ENCODE measurements around the gene PCNT.

The PCNT gene

GRCh38 chr21:46379691-46380090, 55.7 kb downstream of the PCNT start:
- DNase-seq (ENCODE audit: low read depth in 1 of 2, low spot score in 1 of 2): no peak

GRCh38 chr21:46381541-46381940, 57.6 kb downstream of the PCNT start:
- DNase-seq (ENCODE audit: low read depth in 1 of 2, low spot score in 1 of 2): no peak

GRCh38 chr21:46384556-46384955, 60.6 kb downstream of the PCNT start:
- DNase-seq (ENCODE audit: low read depth in 1 of 2, low spot score in 1 of 2): no peak

- DNase-seq (ENCODE audit: low read depth in 1 of 2, low spot score in 1 of 2): no peak
Observed at GRCh38 chr21:46385846-46386733, 62.1 kb downstream of the PCNT start.

GRCh38 chr21:46386734-46387088, 62.8 kb downstream of the PCNT start:
- DNase-seq (ENCODE audit: low read depth in 1 of 2, low spot score in 1 of 2): no peak

- DNase-seq (ENCODE audit: low read depth in 1 of 2, low spot score in 1 of 2): no peak
Observed at GRCh38 chr21:46388206-46388880, 64.4 kb downstream of the PCNT start.

- no peak for DNase-seq (ENCODE audit: low read depth in 1 of 2, low spot score in 1 of 2)
Observed at GRCh38 chr21:46388896-46389295, 64.9 kb downstream of the PCNT start.

- no peak for DNase-seq (ENCODE audit: low read depth in 1 of 2, low spot score in 1 of 2)
Observed at GRCh38 chr21:46390603-46391545, 66.9 kb downstream of the PCNT start.

GRCh38 chr21:46391773-46392172, 67.8 kb downstream of the PCNT start:
- no peak for DNase-seq (ENCODE audit: low read depth in 1 of 2, low spot score in 1 of 2)

- DNase-seq (ENCODE audit: low read depth in 1 of 2, low spot score in 1 of 2): no peak
Observed at GRCh38 chr21:46392921-46393320, 69.0 kb downstream of the PCNT start.

- DNase-seq (ENCODE audit: low read depth in 1 of 2, low spot score in 1 of 2): no peak
Observed at GRCh38 chr21:46393451-46393940, 69.5 kb downstream of the PCNT start.

- no peak for DNase-seq (ENCODE audit: low read depth in 1 of 2, low spot score in 1 of 2)
Observed at GRCh38 chr21:46393941-46394594, 70.1 kb downstream of the PCNT start.

- no peak for DNase-seq (ENCODE audit: low read depth in 1 of 2, low spot score in 1 of 2)
Observed at GRCh38 chr21:46394595-46395104, 70.7 kb downstream of the PCNT start.

GRCh38 chr21:46397211-46397905, 73.4 kb downstream of the PCNT start:
- DNase-seq (ENCODE audit: low read depth in 1 of 2, low spot score in 1 of 2): no peak

- no peak for DNase-seq (ENCODE audit: low read depth in 1 of 2, low spot score in 1 of 2)
Observed at GRCh38 chr21:46397993-46398392, 74.0 kb downstream of the PCNT start.

GRCh38 chr21:46399129-46399528, 75.2 kb downstream of the PCNT start:
- DNase-seq (ENCODE audit: low read depth in 1 of 2, low spot score in 1 of 2): no peak

GRCh38 chr21:46399686-46400085, 75.7 kb downstream of the PCNT start:
- no peak for DNase-seq (ENCODE audit: low read depth in 1 of 2, low spot score in 1 of 2)

GRCh38 chr21:46401186-46401910, 77.4 kb downstream of the PCNT start:
- no peak for DNase-seq (ENCODE audit: low read depth in 1 of 2, low spot score in 1 of 2)

- DNase-seq (ENCODE audit: low read depth in 1 of 2, low spot score in 1 of 2): no peak
Observed at GRCh38 chr21:46402421-46402820, 78.5 kb downstream of the PCNT start.

Measured in stimulated activated CD4-positive, alpha-beta T cell treated with anti-CD3 and anti-CD28 coated beads, Interleukin-15, amount 100 ng/mL, for 1 hour (primary cell).